Midbrain (tissue), 1 donor: ENCODE measurements around the gene CAMK2N2.

Experiments
- DNase-seq: peaks from one replicate; lab custom pipeline; 2025; lab: John Stamatoyannopoulos, UW

The CAMK2N2 gene

GRCh38 chr3:184261270-184261853 is at the start of gene CAMK2N2:
CAMK2N2 (minus strand) TSS chr3:184261553; CDS start chr3:184261285, 268 bp downstream.
- DNase-seq, result peak; percentile 59

GRCh38 chr3:184308744-184309143 is 47.4 kb upstream of the CAMK2N2 start:
- DNase-seq, result no peak

DNA sequence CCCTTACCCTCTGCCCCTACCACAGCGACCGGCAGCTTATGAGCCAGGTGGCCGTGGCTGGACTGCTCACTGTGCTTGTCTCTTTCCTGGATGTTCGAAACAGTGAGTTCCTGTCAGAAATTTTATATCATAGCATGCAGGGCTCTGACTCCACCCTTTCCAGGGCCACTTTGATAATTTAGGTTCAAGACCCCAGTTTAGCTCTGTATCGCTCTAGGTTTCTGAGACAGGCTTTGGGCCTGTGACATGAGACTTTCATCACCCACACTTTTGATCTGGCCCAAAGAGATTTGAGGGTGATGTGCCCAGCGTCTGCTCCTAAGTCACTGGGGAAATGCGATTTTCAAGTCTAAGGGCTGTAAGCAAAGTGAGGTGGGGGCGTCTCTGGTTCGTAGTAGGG is 46.6 kb upstream of the CAMK2N2 start:
- DNase-seq, result no peak

DNA sequence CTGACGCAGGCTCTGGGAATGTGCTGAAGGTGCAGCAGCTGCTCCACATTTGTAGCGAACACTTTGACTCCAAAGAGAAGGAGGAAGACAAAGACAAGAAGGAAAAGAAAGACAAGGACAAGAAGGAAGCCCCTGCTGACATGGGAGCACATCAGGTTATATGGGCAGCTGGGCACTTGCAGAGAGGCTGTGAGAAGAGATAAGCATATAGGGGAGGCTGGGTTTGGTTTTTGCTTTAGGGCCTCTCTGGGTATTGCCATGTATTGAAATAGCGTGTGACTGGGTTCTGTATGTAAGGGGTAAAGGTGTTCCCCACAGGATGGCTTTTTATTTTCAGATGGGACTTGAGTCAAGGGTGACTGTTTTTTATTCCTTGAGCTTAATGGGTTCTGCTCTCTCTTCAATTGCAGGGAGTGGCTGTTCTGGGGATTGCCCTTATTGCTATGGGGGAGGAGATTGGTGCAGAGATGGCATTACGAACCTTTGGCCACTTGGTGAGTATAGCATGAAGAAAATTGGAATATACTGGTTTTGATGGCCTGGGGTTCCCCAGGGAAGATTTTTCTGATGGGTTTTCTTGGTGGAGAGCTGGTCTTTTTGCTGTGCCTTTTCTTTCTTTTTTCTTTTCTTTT is 45.1 kb upstream of the CAMK2N2 start:
- DNase-seq, result no peak

GRCh38 chr3:184305577-184305976 is 44.2 kb upstream of the CAMK2N2 start:
- no peak for DNase-seq

DNA sequence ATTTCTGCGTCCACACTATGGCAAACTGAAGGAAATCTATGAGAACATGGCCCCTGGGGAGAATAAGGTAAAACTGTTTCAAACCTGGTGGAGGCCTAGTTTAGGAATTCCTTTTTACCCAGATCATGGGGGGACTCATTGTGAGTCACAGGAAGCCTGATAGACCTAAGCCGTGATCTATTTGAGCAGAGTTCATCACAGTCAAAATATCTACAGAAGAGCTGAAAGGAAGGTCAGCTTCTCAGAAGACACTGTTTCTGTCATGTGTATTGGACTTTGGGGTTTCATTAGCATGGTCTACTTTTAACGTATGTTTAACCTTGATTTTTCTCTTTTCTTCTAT is 39.0 kb upstream of the CAMK2N2 start:
- DNase-seq, result no peak

- no peak for DNase-seq
These were observed 38.4 kb upstream of the CAMK2N2 start for GRCh38 chr3:184299488-184300377.

- DNase-seq, result peak; percentile 97
These were observed 37.6 kb upstream of the CAMK2N2 start, which contains the start of gene PSMD2 for GRCh38 chr3:184298759-184299487. PSMD2 (plus strand) TSS chr3:184299241; CDS start chr3:184299267, 26 bp downstream.

- DNase-seq, result no peak
These were observed 35.3 kb upstream of the CAMK2N2 start for GRCh38 chr3:184296616-184297015.

DNA sequence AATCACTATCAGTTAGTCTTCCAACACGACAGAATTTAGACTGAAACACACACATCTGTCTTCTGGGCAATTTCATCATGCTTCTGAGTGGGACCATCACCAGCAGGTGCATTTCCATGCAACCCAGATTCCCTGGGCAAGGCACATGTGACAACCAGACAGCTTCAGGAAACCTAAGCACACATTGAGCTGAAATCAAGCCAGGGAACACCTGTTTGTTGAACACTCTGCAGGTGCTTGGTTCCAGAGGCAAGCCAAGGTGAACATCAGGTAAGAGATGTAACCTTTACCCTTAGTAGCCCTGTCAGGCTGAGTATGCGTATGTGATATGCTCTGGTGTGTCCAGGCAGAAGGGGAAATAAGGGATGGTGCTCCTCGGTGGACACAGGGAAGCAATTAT is 34.4 kb upstream of the CAMK2N2 start:
- DNase-seq, result no peak

DNA sequence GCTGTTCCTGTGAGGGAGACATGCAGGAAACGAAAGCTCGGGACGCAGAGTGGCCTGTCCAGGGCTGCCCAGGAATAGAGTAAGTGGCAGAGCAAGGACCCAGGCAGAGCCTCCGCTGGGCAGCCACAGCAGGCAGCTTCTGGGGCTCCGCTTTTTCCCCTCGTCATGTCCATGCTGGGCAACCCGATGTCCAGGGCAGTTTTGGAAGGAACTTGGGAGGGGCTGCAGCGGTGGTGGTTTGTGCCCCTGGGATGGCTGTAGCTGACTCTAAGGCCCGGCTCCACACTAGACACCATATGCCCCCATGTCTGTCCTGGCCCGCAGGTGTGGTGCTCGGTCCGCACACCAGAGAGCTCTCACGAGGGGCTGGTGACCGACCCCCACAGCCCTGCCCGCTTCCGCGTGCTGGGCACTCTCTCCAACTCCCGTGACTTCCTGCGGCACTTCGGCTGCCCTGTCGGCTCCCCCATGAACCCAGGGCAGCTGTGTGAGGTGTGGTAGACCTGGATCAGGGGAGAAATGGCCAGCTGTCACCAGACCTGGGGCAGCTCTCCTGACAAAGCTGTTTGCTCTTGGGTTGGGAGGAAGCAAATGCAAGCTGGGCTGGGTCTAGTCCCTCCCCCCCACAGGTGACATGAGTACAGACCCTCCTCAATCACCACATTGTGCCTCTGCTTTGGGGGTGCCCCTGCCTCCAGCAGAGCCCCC is 30.5 kb upstream of the CAMK2N2 start:
- DNase-seq, result no peak

DNA sequence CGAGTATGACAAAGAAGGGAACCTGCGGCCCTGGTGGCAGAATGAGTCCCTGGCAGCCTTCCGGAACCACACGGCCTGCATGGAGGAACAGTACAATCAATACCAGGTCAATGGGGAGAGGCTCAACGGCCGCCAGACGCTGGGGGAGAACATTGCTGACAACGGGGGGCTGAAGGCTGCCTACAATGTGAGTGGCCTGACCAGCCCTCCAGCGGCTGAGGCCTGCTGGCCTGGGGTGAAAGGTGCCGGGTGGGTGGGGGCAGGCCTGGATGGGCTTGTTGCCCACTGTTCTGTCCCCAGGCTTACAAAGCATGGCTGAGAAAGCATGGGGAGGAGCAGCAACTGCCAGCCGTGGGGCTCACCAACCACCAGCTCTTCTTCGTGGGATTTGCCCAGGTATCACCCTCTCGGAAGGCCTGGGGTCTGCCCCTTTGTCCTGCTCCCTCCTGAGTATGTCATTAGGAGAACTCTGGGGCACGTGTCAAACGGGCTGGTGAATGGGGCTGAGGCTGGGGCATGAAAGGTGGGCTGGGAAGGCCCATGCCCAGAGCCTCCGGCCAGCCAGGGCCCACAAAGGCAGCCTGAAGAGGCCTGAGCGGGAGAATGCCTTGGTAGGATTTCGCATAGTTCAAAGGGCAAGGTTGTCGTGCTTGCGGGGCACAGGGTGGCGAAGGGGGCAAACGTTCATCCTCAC is 29.8 kb upstream of the CAMK2N2 start:
- DNase-seq, result no peak

GRCh38 chr3:184290331-184290730 is 29.0 kb upstream of the CAMK2N2 start:
- DNase-seq, result no peak

DNA sequence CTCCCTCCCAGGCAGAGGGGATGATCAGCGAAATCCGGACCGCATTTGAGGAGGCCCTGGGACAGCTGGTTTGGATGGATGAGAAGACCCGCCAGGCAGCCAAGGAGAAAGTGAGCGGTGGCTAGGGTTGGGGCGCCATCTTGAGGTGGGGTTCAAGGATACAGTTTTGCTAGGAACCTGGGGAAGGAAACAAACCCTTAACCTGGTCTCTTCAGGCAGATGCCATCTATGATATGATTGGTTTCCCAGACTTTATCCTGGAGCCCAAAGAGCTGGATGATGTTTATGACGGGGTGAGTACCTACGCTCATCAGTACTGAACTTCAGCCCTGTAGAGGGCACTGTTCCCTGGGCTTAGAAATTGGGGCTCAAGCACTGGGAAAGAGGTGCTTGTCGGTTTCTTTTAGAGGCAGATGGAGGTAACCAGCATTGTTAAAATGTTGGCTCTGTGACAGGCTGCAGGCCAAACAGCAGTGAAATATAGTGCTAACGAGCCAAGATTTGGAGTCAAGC is 28.1 kb upstream of the CAMK2N2 start:
- peak; percentile 18 for DNase-seq

DNA sequence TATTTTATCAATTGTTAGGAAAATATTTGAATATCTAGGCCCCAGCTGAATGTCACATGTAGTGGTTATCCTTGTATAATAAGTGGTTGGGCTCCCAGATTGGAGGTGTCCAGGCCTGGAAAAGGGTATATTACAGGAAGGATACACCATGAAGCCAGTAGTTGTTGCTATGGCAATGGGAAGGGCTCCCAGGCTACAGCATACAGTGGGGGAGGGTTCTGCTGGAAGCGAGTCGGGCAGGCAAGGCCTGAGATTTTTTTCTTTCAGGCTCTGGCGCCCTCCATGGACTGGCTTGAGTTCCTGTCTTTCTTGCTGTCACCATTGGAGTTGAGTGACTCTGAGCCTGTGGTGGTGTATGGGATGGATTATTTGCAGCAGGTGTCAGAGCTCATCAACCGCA is 23.3 kb upstream of the CAMK2N2 start:
- DNase-seq, result peak; percentile 55

- no peak for DNase-seq
These were observed 22.3 kb upstream of the CAMK2N2 start for GRCh38 chr3:184283681-184284080.

- DNase-seq, result no peak
These were observed 21.6 kb upstream of the CAMK2N2 start for GRCh38 chr3:184282941-184283340.

DNA sequence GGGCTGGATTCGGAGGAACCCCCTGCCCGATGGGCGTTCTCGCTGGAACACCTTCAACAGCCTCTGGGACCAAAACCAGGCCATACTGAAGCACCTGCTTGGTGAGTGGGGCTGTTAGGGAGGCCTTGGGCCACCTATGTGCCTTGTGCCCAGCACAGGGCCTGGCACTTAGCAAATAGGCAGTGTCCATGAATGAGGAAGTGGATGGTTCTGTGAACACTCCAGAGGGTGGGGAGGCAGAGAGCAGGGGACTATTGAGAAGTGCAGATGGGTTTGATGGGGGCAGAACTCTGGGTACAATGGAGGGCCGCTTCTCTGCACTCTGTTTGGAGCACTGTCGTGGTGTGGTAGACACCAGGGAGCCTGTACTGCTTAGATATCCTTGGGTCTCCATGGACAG is 16.0 kb upstream of the CAMK2N2 start:
- DNase-seq, result no peak

- no peak for DNase-seq
These were observed 14.9 kb upstream of the CAMK2N2 start, which contains the start of gene ECE2 for GRCh38 chr3:184275961-184276910. ECE2 (plus strand) TSS chr3:184276022; CDS start chr3:184276154, 132 bp downstream.

GRCh38 chr3:184275381-184275701 is 14.0 kb upstream of the CAMK2N2 start:
- DNase-seq, result no peak
